ENCODE results near the gene RAB5B.
"Not testable (repeated sequence)": the region's sequence is repeated elsewhere in the genome, so short reads cannot be mapped to it uniquely, and the experiment has no call there.

Gene RAB5B

DNA sequence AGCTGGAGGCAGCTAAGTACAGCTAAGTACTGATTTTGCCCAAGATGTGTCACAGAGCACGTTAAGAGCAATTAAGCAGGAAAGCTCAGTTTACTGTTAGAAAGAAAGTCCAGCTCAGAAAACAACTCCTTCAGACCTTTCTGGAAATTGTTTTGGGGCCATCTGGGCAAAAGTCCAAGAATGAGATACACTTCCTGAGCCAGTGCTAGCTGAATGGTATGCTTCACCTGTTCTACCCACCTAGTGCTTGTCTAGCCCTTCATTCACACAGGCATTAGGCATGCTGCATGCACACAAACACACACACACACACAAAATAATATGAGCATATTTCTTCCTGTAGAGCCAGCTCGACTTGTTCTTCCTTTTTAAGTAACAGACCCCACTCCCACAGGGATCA is 40.3 kb downstream of the RAB5B start:
- no peak for DNase-seq (ENCODE audit: low spot score)

DNA sequence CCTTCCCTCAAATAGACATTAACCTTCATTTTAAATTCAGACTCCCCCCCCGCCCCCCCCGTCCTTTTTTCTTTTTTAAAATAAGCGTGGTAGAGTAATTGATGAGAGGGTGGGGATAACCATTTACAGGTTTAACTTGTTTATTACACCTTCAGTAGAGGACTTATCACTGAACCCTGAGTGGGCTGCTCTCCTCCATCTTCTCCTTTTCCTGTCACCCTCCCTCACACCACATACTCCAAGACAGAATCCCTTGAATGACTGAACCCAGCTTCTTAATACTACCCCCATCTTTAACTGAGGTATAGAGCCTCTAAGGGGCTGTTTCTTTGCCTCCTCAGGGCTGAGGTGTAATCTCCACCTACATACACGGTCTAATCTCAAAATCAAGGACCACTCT is 43.3 kb downstream of the RAB5B start:
- no peak for DNase-seq (ENCODE audit: low spot score)

DNA sequence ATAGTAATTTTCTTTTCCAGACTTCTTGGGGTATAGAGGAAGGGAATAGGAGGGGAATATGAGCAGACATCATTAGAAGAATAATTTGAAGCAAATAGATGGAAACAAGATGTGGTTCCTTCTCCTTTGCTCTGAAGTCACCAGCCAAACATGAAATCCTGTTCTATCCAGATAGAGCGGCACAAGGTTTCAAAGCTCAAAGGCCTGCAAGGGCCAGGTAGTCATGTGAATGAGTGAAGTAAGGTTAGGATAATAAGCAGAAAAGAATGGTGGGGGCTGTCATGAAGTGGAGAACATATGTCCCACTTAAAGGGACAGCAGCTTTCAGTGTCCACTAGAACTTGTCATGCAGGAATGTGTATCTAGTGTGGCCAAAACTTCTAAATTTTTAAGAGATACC is 44.5 kb downstream of the RAB5B start:
- no peak for DNase-seq (ENCODE audit: low spot score)

DNA sequence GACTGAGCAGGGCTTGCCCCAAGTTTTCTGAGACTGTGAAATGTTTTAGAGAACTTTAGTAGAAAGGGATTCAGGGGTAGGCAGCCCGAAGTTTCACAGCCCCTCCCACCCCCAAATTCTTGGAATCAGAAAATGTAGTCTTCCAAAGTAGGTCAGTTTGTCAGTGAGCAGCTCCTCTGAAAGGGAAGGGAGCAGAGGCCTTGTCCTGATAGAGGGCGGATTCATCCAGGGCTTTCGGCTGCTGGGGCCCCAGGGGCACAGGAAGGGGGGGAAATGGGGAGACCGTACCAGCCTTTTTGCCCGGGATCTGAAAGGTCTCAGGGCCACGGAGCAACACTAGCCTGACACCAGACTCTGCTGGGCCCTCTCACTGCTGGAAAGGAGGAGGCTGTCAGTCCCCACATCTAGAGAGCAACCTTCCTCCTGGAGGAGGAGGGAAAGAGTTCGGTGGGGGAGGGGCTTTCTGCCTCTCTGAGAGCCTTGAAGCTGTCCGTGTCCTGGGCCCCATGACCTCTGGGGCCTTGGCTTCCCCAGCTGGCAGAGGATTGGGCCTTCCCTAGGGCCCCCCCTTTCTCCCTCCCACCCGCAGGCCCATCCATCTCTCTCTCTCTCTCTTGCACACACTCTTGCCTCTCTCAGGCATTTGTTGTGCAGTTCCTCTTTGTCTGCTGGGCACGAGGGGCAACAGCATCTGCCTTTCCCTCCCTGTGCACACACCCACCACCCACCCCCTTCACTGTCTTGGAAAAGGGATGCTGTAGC is 46.7 kb downstream of the RAB5B start, which contains the start of gene IKZF4:
Gene IKZF4 (plus strand): TSS at position 621 of the 762 bp plus-strand sequence. CDS start 451 bp downstream, outside the sequence.
- DNase-seq (ENCODE audit: low spot score), result peak; percentile 19

DNA sequence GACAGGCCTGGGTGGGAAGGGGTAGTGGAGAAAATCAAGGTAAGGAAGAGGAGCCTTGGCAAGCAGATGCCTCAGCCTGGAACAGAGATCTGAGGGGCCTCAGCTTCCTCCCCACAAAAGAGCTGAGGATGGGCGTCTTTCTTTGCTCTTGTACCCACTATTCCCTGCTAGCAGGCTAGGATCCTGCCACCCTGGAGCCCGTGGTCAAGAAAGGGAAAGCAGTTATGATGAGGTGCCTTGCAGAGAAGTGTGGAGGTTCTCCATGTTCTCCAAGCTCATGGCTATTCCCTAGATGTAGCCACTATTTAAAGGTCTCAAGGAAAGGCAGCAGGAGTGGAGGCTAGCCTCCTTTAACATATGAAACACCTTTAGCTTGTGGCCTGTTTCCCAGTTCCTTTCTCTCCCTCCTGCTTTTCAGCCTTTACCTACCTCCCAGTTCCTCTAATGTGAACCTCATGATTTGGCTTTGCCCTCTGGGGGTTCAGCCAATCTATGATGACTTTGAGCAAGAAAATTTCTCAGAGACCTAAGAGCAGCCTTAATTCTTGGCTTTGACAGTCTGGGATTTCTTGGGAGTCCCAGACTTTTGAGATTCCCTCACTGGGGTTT is 48.1 kb downstream of the RAB5B start:
- DNase-seq (ENCODE audit: low spot score), result no peak

DNA sequence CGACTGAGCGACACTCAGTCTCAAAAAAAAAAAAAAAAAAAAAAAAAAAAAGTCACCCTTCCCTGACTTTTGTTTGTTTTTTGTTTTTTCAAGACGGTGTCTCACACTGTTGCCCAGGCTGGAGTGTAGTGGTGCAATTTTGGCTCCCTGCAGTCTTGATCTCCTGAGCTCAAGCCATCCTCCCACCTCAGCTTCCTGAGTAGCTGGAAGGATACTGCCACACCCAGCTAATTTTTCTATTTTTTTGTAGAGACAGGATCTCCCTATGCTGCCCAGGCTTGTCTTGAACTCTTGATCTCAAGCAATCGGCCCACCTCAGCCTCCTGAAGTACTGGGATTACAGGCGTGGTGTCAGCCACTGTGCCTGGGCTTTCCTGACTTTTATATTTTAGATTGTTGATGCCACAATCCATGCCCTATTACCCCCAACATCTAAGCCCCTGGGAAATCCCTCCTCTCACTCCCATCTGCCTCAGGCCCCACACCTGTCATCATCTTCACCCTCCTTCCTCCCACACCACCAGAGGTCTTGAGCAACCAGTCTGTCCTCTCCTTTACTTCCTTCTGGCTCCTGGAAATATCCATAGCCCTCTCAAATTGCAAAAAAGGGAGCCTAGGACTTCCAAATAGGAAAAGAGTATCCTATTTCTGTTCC is 54.8 kb downstream of the RAB5B start:
- DNase-seq (ENCODE audit: low spot score), result no peak

DNA sequence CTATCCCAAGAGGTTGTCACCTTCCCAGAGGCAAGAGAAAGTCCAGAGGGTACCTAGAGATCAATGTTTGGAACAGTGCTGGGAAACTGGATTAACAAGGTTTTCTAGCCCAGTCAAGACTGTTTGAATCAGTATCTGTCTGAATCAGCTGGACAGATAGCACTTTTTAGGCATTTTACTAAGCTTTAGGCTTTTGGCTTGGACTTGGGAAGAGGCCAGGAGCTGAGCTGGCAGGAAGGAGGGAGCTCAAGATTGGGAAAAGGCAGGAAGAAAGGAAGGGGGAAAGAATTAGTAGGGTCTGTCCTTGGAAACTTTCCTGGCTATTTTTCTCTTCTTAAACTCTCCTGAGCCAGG is 55.3 kb downstream of the RAB5B start:
- DNase-seq (ENCODE audit: low spot score), result peak; percentile 40

DNA sequence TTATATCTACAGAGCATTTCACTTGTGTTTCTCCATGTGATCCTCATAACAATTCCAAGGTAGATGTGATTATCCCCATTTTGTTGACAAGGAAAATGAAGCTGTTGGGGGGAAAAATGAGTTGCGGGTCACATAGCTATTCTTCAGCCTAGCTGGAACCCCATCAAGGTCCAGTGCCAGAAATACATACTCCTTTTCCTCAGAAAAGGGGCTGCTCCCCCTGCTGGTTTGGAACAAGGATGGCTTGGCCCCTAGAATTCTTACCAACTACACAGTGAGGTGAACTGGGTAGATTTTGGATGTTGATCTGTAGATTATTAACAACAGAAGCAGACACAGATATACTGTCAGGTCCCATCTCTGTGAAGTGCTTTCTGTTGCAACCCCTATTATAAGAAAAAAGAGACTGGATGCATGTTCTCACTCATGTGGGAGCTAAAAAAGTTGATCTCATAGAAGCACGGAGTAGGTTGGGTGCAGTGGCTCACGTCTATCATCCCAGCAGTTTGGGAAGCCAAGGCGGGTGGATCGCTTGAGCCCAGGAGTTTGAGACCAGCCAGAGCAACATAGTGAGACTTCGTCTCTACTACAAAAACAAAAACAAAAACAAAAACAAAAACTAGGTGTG is 55.9 kb downstream of the RAB5B start:
- peak; percentile 77 for DNase-seq (ENCODE audit: low spot score)

DNA sequence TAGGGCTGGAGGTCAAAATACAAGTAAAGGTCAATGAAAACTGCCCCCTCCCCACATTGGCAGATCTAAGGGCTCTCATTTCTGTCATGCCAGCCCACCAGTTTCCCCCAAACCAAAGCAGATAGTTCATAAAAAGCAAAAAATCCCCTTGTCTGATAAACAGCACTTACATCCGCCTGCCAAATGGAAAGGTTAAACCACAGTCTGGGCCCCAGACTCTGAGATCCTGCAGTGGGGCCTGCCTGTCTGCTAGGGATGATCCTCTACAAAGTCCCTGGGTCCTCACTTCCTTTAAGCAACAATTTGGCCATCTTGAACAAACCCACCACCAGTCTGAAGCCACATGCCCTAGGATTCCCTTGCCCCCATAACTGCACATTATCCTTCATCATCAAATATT is 58.1 kb downstream of the RAB5B start:
- no peak for DNase-seq (ENCODE audit: low spot score)

DNA sequence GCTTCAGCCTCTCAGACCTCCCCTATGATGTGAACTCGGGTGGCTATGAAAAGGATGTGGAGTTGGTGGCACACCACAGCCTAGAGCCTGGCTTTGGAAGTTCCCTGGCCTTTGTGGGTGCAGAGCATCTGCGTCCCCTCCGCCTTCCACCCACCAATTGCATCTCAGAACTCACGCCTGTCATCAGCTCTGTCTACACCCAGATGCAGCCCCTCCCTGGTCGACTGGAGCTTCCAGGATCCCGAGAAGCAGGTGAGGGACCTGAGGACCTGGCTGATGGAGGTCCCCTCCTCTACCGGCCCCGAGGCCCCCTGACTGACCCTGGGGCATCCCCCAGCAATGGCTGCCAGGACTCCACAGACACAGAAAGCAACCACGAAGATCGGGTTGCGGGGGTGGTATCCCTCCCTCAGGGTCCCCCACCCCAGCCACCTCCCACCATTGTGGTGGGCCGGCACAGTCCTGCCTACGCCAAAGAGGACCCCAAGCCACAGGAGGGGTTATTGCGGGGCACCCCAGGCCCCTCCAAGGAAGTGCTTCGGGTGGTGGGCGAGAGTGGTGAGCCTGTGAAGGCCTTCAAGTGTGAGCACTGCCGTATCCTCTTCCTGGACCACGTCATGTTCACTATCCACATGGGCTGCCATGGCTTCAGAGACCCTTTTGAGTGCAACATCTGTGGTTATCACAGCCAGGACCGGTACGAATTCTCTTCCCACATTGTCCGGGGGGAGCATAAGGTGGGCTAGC is 60.9 kb downstream of the RAB5B start:
- no peak for DNase-seq (ENCODE audit: low spot score)

DNA sequence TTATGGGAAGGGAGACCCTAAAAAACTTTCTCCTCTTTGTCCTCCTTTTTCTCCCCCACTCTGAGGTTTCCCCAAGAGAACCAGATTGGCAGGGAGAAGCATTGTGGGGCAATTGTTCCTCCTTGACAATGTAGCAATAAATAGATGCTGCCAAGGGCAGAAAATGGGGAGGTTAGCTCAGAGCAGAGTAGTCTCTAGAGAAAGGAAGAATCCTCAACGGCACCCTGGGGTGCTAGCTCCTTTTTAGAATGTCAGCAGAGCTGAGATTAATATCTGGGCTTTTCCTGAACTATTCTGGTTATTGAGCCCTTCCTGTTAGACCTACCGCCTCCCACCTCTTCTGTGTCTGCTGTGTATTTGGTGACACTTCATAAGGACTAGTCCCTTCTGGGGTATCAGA is 63.3 kb downstream of the RAB5B start:
- DNase-seq (ENCODE audit: low spot score), result no peak

DNA sequence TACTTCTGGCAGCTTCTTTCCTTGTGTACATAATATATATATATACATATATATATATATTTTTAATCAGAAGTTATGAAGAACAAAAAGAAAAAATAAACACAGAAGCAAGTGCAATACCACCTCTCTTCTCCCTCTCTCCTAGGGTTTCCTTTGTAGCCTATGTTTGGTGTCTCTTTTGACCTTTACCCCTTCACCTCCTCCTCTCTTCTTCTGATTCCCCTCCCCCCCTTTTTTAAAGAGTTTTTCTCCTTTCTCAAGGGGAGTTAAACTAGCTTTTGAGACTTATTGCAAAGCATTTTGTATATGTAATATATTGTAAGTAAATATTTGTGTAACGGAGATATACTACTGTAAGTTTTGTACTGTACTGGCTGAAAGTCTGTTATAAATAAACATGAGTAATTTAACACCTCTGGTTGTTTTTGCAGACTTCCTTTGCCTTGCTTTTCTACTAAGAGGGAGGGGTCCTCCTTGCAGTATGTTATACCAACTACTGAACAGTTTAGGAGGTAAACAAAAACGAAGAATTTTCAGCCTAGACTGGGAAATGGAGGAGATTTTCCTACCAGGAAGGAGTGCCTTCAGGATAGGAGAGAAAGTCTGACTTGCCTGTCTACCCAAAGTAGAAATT is 64.3 kb downstream of the RAB5B start:
- no peak for DNase-seq (ENCODE audit: low spot score)

DNA sequence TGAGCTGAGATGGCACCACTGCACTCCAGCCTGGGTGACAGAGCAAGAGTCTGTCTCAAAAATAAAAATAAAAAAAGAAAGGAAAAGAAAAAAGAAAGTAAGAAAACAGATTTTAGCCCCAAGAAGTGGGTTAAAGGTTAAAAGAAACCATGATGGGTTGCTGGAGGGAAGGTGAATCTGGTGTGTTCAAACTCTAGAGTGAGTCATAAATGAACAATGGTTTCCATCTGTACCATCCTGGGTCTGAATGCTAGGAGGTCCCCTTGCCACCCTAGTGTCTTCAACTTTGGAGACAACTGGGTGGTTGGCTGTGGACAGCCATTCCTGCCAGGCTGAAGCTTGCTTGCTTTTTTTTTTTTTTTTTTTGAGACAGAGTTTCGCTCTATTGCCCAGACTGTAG is 66.3 kb downstream of the RAB5B start:
- DNase-seq (ENCODE audit: low spot score), result no peak

DNA sequence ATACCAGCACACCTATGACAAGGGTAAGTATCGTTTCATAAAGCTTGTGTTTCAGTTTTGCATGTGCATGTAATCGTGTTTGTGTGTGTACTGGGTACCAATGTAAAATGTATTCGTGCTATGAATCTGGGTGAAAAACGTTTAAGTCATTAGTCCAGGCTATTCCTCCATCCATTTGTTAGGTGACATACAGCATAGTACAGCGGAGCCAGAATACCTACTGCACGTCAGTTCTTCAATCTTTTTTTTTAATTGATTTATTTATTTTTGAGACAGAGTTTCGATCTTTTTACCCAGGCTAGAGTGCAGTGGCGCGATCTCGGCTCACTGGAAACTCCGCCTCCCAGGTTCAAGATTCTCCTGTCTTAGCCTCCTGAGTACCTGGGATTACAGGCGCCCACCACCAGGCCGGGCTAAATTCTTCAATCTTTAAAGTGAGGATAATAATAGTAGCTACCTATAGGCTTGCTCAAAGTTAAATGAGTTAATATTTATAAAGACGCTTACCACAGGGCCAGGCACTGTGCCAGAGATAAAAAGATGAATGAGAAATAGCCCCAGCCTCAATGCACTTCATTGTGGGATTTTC is 67.2 kb downstream of the RAB5B start:
- DNase-seq (ENCODE audit: low spot score), result no peak

DNA sequence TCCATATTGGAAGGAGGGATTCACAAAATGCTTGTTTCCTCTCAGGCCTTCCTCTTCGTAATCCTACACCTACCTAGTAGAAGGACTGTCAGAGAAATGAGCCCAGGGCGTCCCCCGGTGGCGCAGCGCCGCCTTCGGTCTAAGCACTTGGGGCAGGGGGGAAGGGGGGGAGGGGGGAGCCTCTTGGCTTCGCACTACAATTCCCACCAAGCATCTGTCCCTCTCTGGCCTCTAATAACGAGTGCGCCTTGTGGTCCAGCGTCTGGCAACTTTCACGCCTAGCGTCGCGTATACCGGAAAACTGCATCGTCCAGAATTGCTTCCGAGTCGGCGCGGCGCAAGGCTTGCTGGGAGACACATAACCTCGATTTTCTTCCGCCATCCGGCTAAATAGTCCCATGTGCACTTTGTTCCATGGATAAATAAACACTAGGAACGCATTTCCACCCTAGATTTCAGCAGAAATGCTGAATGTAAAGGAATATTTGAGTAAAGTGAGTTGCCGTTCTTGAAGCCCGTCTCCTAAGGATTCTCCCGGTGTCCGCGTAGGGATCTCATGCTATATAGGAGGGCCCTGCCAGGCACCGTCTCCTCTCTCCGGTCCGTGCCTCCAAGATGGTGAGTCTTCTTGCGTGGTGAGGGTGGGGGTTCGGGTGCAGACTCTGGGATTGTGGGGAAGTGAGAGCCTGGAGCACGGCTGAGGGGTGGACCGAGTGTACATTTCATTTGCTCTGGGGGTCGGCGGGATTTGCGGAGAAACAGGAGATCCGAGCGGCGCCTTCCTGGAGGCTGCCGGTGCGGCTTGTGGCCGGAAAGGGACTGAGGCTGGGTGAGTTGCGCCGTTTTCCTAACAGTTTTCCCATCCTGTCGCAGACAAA is 67.9 kb downstream of the RAB5B start, which contains the start of gene RPS26:
Gene RPS26 (plus strand): TSS at position 367 of the 878 bp plus-strand sequence. CDS start 249 bp downstream, at position 616.
- peak; percentile 88 for DNase-seq (ENCODE audit: low spot score)

DNA sequence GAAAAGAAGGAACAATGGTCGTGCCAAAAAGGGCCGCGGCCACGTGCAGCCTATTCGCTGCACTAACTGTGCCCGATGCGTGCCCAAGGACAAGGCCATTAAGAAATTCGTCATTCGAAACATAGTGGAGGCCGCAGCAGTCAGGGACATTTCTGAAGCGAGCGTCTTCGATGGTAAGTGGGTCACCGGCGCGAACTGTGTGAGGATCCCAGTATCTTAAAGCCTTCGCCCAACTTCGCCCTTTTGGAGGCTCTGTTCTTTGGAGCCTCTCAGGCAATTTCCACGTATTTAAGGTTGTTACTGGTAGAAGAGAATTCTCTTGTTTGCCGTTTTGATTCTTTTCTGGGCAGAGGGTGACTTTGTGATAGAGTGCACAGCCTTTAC is 68.5 kb downstream of the RAB5B start:
- DNase-seq (ENCODE audit: low spot score), result not testable (repeated sequence)

DNA sequence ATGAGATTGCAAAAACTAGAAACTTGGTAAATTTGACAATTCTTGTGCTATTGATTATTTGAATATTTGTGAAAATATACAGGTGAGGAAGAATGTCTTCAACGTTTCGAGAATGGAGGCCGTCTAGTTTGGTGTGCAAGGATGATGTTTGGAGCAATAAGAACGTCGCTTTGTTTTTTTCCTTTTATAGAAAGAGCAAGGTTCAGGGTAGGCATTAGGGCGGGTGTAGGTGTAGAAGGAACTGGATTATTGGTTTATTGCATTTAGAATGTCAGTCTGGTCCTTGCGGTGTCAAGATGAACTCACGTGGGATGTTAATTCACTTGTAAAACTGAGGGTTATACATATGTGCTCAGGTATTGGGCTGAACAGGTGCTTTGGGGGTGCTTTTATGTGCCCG is 69.0 kb downstream of the RAB5B start:
- DNase-seq (ENCODE audit: low spot score), result no peak

Measured in hepatic stellate cell (primary cell).